Ishikawa (cell line): ENCODE results near the gene DCHS1.

Source experiments
- CEBPB ChIP-seq: IDR thresholded peaks from 2 replicates; pipeline ENCODE4 v1.6.1; 2012
- CREB1 ChIP-seq: IDR thresholded peaks from 2 replicates; pipeline ENCODE4 v1.6.1; 2012; ENCODE audit warnings: low read depth
- EGR1 ChIP-seq: IDR thresholded peaks from 2 replicates; pipeline ENCODE4 v1.6.1; 2012
- EP300 ChIP-seq: IDR thresholded peaks from 2 replicates; pipeline ENCODE4 v1.6.1; 2012; ENCODE audit warnings: borderline replicate concordance
- FOXM1 ChIP-seq: IDR thresholded peaks from 2 replicates; pipeline ENCODE4 v1.6.1; 2012; ENCODE audit warnings: low read depth, borderline replicate concordance
- NFIC ChIP-seq: IDR thresholded peaks from 2 replicates; pipeline ENCODE4 v1.6.1; 2012
- RAD21 ChIP-seq: IDR thresholded peaks from 2 replicates; pipeline ENCODE4 v1.6.1; 2012; ENCODE audit warnings: low read depth
- REST ChIP-seq: IDR thresholded peaks from 2 replicates; pipeline ENCODE4 v1.6.1; 2012; ENCODE audit warnings: low read depth, mild to moderate bottlenecking
- TAF1 ChIP-seq: IDR thresholded peaks from 2 replicates; pipeline ENCODE4 v1.6.1; 2012; ENCODE audit warnings: low read depth, mild to moderate bottlenecking
- TCF12 ChIP-seq: IDR thresholded peaks from 2 replicates; pipeline ENCODE4 v1.6.1; 2012; ENCODE audit warnings: low read depth
- TEAD4 ChIP-seq: IDR thresholded peaks from 2 replicates; pipeline ENCODE4 v1.6.1; 2012
- YY1 ChIP-seq: IDR thresholded peaks from 2 replicates; pipeline ENCODE4 v1.6.1; 2012; ENCODE audit warnings: low read depth
- ZBTB7A ChIP-seq: IDR thresholded peaks from 2 replicates; pipeline ENCODE4 v1.6.1; 2012; ENCODE audit warnings: low read depth
- TF ChIP-seq, protein P1 (sequence below): IDR thresholded peaks from 2 replicates; pipeline ENCODE4 v1.6.1; 2012
- TF ChIP-seq, protein P2 (sequence below): IDR thresholded peaks from 2 replicates; pipeline ENCODE4 v1.6.1; 2012

DCHS1 gene

GRCh38 chr11:6622261-6623171 lies 33.1 kb downstream of the DCHS1 start:
- no peak for TF ChIP-seq ZBTB7A
- TF ChIP-seq NFIC, result no peak
- TF ChIP-seq, protein P1, sequence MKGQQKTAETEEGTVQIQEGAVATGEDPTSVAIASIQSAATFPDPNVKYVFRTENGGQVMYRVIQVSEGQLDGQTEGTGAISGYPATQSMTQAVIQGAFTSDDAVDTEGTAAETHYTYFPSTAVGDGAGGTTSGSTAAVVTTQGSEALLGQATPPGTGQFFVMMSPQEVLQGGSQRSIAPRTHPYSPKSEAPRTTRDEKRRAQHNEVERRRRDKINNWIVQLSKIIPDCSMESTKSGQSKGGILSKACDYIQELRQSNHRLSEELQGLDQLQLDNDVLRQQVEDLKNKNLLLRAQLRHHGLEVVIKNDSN, result no peak
- TF ChIP-seq RAD21, result no peak
- TF ChIP-seq YY1, result no peak
- no peak for TF ChIP-seq EGR1

GRCh38 chr11:6621711-6622211 lies 33.8 kb downstream of the DCHS1 start:
- TF ChIP-seq EGR1 (no peak), EP300 (no peak), YY1 (no peak), CREB1 (no peak), TAF1 (no peak), TEAD4 (no peak), RAD21 (no peak), TCF12 (no peak)

DNA sequence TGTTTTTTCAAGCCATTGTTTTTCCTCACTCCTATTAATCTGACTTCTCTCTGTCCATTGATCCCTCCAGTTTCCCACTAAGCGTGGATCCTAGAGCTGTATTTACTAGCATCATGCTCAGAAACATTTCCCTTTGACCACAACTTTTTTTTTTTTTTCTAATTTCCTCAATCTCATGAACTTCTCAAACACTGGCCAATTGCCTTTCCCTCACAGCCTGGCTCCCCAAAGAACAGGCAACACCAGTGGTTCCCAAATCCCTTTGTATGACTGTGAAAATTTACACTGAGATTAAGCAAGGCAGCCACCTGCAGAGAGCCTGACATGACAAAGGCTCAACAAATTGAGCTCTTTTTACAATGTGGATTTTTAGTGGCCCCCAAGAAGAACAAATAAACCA lies 35.0 kb downstream of the DCHS1 start:
- TF ChIP-seq TCF12, result no peak
- no peak for TF ChIP-seq CREB1
- no peak for TF ChIP-seq EP300
- TF ChIP-seq RAD21, result no peak
- TF ChIP-seq EGR1, result no peak
- TF ChIP-seq, protein P2, sequence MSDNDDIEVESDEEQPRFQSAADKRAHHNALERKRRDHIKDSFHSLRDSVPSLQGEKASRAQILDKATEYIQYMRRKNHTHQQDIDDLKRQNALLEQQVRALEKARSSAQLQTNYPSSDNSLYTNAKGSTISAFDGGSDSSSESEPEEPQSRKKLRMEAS, result no peak

DNA sequence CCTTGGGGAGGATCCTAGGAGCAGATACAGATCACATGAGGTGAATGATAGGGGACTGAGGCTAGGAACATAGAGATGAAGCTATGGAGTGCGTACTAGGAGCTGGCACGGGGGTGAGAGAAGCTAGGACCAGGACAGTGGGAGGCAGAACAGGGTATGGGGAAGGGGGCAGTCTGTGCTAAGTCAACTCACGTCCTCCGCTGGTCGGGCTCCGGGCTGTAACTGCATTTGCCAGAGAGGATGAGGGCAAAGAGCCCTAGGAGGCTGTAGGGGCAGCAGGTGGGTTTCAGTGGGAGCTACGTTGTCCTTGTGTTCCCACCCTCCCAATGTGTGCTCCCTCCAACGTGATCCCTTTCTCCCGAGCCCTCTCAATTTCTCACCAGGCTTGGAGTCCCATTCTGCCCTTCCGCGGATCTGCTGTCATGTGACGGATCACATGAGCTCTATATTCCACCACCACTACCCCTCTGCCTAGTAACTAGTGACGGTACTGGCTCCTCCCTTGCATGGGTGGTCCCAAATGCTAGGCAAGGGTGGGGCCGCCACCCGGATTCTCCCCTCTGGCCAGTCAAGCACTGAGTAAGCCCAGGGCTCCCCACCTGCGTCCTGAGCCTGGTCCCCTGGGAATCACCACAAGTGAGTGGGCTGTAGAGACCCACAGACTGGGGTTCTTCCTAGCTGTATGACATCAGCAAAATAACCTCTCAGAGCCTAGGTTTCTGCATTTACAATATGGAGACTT lies 36.4 kb downstream of the DCHS1 start, which contains the start of gene TPP1:
Gene TPP1 (minus strand): TSS at position 419 of the 742 bp plus-strand sequence. CDS start 22 bp downstream, at position 397.
- TF ChIP-seq TCF12 (0 out of 2 replicates have a peak, but pooled peaks have one; percentile 45), REST (no peak), EGR1 (no peak), EP300 (no peak), RAD21 (no peak), YY1 (no peak), CEBPB (no peak), NFIC (no peak), TAF1 (peak; percentile 58; the same call in 1 of the 2 replicates), CREB1 (peak; percentile 94), TEAD4 (no peak), FOXM1 (no peak), ZBTB7A (0 out of 2 replicates have a peak, but pooled peaks have one; percentile 50)
- TF ChIP-seq, protein P1, result peak; percentile 100
- TF ChIP-seq, protein P2, result peak; percentile 63

DNA sequence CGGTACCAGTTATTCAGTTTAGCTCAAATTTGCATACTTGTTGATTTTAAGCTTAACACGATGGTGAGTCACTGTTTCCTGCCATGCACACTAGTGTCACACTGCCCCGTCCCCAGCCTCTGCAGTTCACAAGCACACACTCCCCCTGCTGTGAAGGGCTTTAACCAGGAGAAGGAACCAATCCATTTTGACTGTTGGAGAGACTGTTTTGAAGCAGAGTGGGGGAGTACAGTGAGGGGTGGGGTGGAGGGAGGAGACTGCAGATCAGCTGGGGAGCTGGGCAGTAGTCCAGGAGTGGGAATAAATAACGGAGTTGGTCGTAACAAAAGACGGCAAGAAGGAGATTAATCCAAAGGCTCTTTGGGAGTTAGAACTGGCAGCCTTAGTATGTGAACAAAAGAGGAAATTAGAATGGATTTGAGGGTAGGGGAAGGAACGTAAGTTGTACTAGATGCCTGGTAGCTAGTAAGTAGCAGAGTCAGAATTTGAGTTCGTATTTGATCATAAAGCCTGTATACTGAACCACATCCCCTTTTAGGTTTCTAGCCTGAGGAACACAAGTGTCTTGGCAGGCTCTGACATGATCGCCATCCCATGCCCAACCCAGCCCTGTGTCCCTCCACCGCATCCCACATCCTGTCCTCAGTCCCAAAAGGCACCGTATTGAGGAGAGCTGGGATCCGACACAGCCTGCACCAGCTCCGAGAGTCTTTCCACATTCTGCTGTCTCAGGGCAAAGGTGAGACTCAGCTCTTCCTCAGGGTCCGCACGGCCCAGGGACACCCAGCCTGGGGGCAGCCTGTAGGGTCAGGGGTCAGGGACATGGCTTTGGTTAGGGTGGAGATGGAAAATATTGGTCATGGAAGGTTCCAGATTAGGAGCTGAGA lies 37.2 kb downstream of the DCHS1 start:
- TF ChIP-seq RAD21 (no peak), EGR1 (no peak)
- TF ChIP-seq, protein P2, result no peak

- TF ChIP-seq TEAD4 (no peak), EGR1 (no peak), TAF1 (no peak)
Measured at GRCh38 chr11:6617315-6617781, 38.3 kb downstream of the DCHS1 start.
